Stimulated activated CD8-positive, alpha-beta memory T cell treated with anti-CD3 and anti-CD28 coated beads, Interleukin-15, amount 100 ng/mL, for 24 hours (primary cell): Measurements from ENCODE around the gene CRYGB.
"Not testable (repeated sequence)": the region's sequence is repeated elsewhere in the genome, so short reads cannot be mapped to it uniquely, and the experiment has no call there.

ENCODE experiments used
- DNase-seq: peaks from one replicate; pipeline ENCODE4 v3.0.0-alpha.2; 2020; ENCODE audit warnings: low read depth

The CRYGB gene

GRCh38 chr2:208112969-208113368, 33.0 kb downstream of the CRYGB start:
- DNase-seq = no peak

GRCh38 chr2:208112273-208112745, 33.6 kb downstream of the CRYGB start:
- DNase-seq = not testable (repeated sequence)

- DNase-seq = no peak
These were observed 42.3 kb downstream of the CRYGB start for GRCh38 chr2:208103616-208104015.

- no peak for DNase-seq
These were observed 44.0 kb downstream of the CRYGB start for GRCh38 chr2:208101716-208102631.

- no peak for DNase-seq
These were observed 46.1 kb downstream of the CRYGB start for GRCh38 chr2:208099682-208100470.

- not testable (repeated sequence) for DNase-seq
These were observed 47.3 kb downstream of the CRYGB start for GRCh38 chr2:208098701-208099100.

- no peak for DNase-seq
These were observed 47.7 kb downstream of the CRYGB start for GRCh38 chr2:208098267-208098666.

GRCh38 chr2:208097801-208098200, 48.2 kb downstream of the CRYGB start:
- no peak for DNase-seq

GRCh38 chr2:208097313-208097712, 48.6 kb downstream of the CRYGB start:
- DNase-seq = no peak

GRCh38 chr2:208096080-208096479, 49.9 kb downstream of the CRYGB start:
- no peak for DNase-seq

GRCh38 chr2:208093128-208093527, 52.8 kb downstream of the CRYGB start:
- DNase-seq = no peak
